ENCODE data around the gene DBN1. TPM values are rescaled to one million over a fixed set of nuclear protein-coding genes. Genes with fewer than 3 reads are reported as not detected.

DBN1 gene
- total RNA-seq, 2 experiments from 2014 or later: 101 to 105 TPM

GRCh38 chr5:177507596-177508220, 34.3 kb upstream of the DBN1 start:
- Mint-ChIP-seq H3K27me3 (no peaks in the 10 kb centered on the region), H3K9me3 (no peaks in the 10 kb centered on the region), H3K36me3 (ENCODE audit: low read depth) (peaks cover 25% of the 10 kb centered on the region), H3K27ac (no peak overlapping the region), H3K4me1 (ENCODE audit: low read depth) (peaks cover 20% of the 10 kb centered on the region), H3K4me3 (no peak overlapping the region)
- DNase-seq (no peak), ATAC-seq (no peak)
- CTCF ChIA-PET: interaction anchor here (0.8 to 2.4 kb wide), 4 partner anchors 11 to 198 kb away, joined by 3 to 8 read pairs (median 4); partner anchors contain the start of gene PDLIM7
- intact Hi-C loops (cut with micrococcal nuclease): no loop called here
- TF ChIP-seq, protein P1, sequence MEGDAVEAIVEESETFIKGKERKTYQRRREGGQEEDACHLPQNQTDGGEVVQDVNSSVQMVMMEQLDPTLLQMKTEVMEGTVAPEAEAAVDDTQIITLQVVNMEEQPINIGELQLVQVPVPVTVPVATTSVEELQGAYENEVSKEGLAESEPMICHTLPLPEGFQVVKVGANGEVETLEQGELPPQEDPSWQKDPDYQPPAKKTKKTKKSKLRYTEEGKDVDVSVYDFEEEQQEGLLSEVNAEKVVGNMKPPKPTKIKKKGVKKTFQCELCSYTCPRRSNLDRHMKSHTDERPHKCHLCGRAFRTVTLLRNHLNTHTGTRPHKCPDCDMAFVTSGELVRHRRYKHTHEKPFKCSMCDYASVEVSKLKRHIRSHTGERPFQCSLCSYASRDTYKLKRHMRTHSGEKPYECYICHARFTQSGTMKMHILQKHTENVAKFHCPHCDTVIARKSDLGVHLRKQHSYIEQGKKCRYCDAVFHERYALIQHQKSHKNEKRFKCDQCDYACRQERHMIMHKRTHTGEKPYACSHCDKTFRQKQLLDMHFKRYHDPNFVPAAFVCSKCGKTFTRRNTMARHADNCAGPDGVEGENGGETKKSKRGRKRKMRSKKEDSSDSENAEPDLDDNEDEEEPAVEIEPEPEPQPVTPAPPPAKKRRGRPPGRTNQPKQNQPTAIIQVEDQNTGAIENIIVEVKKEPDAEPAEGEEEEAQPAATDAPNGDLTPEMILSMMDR (IDR thresholded peaks at IDR 0.05): no peak
- POLR2A ChIA-PET: interaction anchor here (0.9 to 1.5 kb wide), 4 partner anchors 9 to 47 kb away, joined by 3 to 4 read pairs (median 4); no protein-coding TSS in a partner anchor

GRCh38 chr5:177507165-177507564, 33.7 kb upstream of the DBN1 start:
- no peak overlapping the region for H3K27ac Mint-ChIP-seq
- no peaks in the 10 kb centered on the region for H3K9me3 Mint-ChIP-seq
- no peak for DNase-seq
- POLR2A ChIA-PET: interaction anchor here (0.8 to 1.5 kb wide), 4 partner anchors 8 to 47 kb away, joined by 3 to 4 read pairs (median 4); no protein-coding TSS in a partner anchor
- ATAC-seq: no peak
- TF ChIP-seq, protein P1 (IDR thresholded peaks at IDR 0.05): no peak
- intact Hi-C loops (cut with micrococcal nuclease): no loop called here
- H3K4me3 Mint-ChIP-seq: no peak overlapping the region
- CTCF ChIA-PET: interaction anchor here (0.8 to 2.4 kb wide), 4 partner anchors 15 to 198 kb away, joined by 3 to 8 read pairs (median 4); no protein-coding TSS in a partner anchor
- peaks cover 22% of the 10 kb centered on the region for H3K36me3 Mint-ChIP-seq (ENCODE audit: low read depth)
- H3K27me3 Mint-ChIP-seq: no peaks in the 10 kb centered on the region
- H3K4me1 Mint-ChIP-seq (ENCODE audit: low read depth): peaks cover 20% of the 10 kb centered on the region

GRCh38 chr5:177505075-177505474, 31.6 kb upstream of the DBN1 start:
- TF ChIP-seq, protein P1 (IDR thresholded peaks at IDR 0.05): no peak
- POLR2A ChIA-PET: interaction anchor here (0.6 to 1.4 kb wide), 3 partner anchors 11 to 60 kb away, joined by 3 to 5 read pairs (median 3); partner anchors contain the start of gene DDX41
- peaks cover 8% of the 10 kb centered on the region for H3K4me1 Mint-ChIP-seq (ENCODE audit: low read depth)
- no peaks in the 10 kb centered on the region for H3K9me3 Mint-ChIP-seq
- no peak overlapping the region for H3K4me3 Mint-ChIP-seq
- no peaks in the 10 kb centered on the region for H3K27me3 Mint-ChIP-seq
- intact Hi-C loops (cut with micrococcal nuclease): no loop called here
- H3K36me3 Mint-ChIP-seq (ENCODE audit: low read depth): peaks cover 4% of the 10 kb centered on the region
- H3K27ac Mint-ChIP-seq: no peak overlapping the region
- CTCF ChIA-PET: interaction anchor here (6.0 kb wide), 1 partner anchor 115 kb away, joined by 59 read pairs; no protein-coding TSS in a partner anchor
- no peak for ATAC-seq
- DNase-seq: no peak

DNA sequence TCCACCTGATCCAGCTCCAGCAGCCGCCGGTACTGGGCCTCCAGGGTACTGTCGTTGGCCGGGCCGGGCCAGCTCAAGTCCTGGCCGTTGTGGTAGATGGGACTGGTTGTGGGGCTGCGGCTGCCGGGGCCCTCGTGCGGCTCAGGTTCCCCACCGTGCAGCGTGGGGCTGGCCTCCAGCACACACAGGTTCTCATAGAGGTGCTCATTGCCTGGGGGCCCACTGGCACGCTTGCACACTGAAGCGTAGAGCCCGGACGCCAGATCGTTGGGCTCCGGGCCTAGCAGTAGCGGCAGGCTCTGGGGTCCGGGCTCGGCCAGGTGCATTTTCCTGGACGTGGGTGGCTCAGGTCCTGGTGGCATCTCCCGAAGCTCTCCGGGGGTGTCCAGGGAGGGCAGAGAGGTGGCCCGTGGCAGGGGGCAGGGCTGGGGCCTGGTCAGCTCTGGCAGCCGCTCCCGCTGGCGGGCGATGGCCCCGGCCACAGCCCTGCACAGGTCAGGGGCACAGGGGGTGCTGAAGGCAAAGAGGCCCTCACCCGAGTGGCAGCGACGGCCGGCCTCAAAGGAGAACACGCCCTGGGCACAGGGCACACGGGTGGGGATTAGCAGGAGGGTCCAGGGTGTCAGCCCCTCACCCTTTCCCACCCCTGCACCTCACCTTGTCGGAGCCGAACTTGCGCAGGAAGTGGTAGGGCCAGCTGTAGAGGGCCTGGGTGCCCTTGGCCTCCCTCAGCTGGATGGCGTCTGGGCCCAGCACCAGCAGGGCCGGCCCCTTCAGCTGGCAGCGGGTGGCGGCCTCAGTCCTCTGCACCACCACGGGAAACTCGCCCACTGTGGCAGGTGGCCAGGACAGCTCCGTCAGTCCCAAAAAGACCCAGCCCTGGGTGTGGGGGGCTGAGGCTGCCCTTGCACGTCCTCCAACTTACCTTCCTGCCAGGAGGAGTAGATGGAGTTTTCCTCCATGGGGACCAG, 30.9 kb upstream of the DBN1 start:
- H3K27ac Mint-ChIP-seq: no peak overlapping the region

More for the DNA sequence above, 30.9 kb upstream of the DBN1 start:
- peaks cover 3% of the 10 kb centered on the region for H3K4me1 Mint-ChIP-seq (ENCODE audit: low read depth)
- no peaks in the 10 kb centered on the region for H3K36me3 Mint-ChIP-seq (ENCODE audit: low read depth)
- TF ChIP-seq, protein P1 (IDR thresholded peaks at IDR 0.05): no peak
- intact Hi-C loops (cut with micrococcal nuclease): no loop called here
- no peak for DNase-seq
- ChIA-PET CTCF (interaction anchor here (0.6 to 6.0 kb wide), 3 partner anchors 115 to 186 kb away, joined by 3 to 59 read pairs (median 3); no protein-coding TSS in a partner anchor), POLR2A (interaction anchor here (0.9 to 1.0 kb wide), 2 partner anchors 33 to 59 kb away, joined by 3 read pairs; no protein-coding TSS in a partner anchor)
- H3K9me3 Mint-ChIP-seq: no peaks in the 10 kb centered on the region
- no peak overlapping the region for H3K4me3 Mint-ChIP-seq
- ATAC-seq: no peak
- peaks cover 4% of the 10 kb centered on the region for H3K27me3 Mint-ChIP-seq

Data from activated CD8-positive, alpha-beta T cell treated with anti-CD3 and anti-CD28 coated beads for 36 hours (primary cell).